ENCODE measurements around the gene RTN4R. TPM values are rescaled to one million over a fixed set of nuclear protein-coding genes. Genes with fewer than 3 reads are reported as not detected.

RTN4R gene
- total RNA-seq, 1 donor: under 0.01 TPM

DNA sequence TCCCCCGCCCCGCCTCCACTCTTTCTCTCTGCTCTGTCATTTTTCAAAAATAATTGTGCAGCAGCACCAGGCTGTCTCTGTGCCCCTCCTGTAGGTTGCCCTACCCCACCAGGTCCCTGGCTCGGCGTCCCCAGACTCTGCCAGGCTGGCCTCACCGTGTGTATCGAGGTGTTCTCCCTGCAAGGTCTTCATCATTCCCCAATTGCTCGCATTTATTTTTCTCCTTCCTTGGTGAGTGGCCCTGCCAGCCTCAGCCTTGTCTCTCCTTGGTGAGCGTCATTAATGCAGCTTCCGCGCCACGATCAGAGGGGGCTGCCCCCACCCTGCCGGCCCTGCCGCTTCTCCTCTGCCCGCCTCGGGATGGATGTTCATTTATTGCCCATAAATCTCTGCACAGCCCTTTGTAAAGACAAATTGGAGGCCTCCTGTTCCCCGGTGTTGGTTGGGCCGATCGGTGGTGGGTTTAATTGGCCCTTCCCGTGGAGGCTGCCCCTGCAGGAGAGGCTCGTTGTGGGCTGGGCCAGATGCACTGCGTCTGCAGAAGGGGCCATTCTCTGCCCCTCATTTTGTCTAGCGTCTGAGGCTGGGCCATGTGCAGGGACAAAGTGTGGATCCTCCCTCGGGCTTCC, 33.2 kb downstream of the RTN4R start:
- Histone ChIP-seq H3K4me1 (ENCODE audit: insufficient read depth, low read length) (no peaks in the 10 kb centered on the region), H3K4me3 (ENCODE audit: insufficient read depth, low read length) (no peak overlapping the region), H3K4me2 (ENCODE audit: insufficient read depth, low read length) (no peak overlapping the region), H3K27ac (ENCODE audit: low read depth, low read length) (no peak overlapping the region), H3K36me3 (ENCODE audit: insufficient read depth, low read length) (no peaks in the 10 kb centered on the region), H3K27me3 (ENCODE audit: insufficient read depth, low read length) (peaks cover 16% of the 10 kb centered on the region), H3K9me3 (ENCODE audit: low read depth, low read length) (no peaks in the 10 kb centered on the region), H2AFZ (ENCODE audit: low read length) (no peak overlapping the region), H4K20me1 (ENCODE audit: insufficient read depth, low read length) (no peaks in the 10 kb centered on the region), H3K79me2 (ENCODE audit: insufficient read depth, low read length) (no peaks in the 10 kb centered on the region)
- no peak for DNase-seq (ENCODE audit: insufficient read length, low spot score, missing footprints)
- TF ChIP-seq, protein P1, sequence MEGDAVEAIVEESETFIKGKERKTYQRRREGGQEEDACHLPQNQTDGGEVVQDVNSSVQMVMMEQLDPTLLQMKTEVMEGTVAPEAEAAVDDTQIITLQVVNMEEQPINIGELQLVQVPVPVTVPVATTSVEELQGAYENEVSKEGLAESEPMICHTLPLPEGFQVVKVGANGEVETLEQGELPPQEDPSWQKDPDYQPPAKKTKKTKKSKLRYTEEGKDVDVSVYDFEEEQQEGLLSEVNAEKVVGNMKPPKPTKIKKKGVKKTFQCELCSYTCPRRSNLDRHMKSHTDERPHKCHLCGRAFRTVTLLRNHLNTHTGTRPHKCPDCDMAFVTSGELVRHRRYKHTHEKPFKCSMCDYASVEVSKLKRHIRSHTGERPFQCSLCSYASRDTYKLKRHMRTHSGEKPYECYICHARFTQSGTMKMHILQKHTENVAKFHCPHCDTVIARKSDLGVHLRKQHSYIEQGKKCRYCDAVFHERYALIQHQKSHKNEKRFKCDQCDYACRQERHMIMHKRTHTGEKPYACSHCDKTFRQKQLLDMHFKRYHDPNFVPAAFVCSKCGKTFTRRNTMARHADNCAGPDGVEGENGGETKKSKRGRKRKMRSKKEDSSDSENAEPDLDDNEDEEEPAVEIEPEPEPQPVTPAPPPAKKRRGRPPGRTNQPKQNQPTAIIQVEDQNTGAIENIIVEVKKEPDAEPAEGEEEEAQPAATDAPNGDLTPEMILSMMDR (IDR thresholded peaks at IDR 0.05; ENCODE audit: extremely low read depth, low read depth, low read length): no peak

DNA sequence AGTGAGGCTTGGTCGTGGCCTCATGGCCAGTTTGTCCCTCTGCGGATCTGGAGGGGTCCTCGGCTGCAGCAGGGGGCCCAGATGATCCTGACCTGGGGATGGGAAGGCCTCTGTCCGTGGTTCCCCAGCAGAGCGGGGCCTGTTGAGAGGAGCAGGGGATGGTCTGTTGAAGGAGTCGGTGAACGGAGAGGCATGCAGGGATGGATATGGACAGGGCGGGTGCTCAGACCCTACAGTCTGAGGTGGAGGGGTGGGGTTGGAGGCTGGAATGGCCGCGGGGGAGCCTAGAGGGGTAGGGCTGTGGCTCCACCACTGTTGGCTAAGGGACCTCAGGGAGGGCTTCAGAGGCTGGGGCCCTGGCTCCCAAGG, 33.8 kb downstream of the RTN4R start:
- no peak overlapping the region for H3K4me2 ChIP-seq (ENCODE audit: insufficient read depth, low read length)
- no peaks in the 10 kb centered on the region for H3K79me2 ChIP-seq (ENCODE audit: insufficient read depth, low read length)
- H3K9me3 ChIP-seq (ENCODE audit: low read depth, low read length): no peaks in the 10 kb centered on the region
- no peak overlapping the region for H3K27ac ChIP-seq (ENCODE audit: low read depth, low read length)
- H3K4me1 ChIP-seq (ENCODE audit: insufficient read depth, low read length): no peaks in the 10 kb centered on the region
- peaks cover 22% of the 10 kb centered on the region for H3K27me3 ChIP-seq (ENCODE audit: insufficient read depth, low read length)
- H2AFZ ChIP-seq (ENCODE audit: low read length): no peak overlapping the region
- TF ChIP-seq, protein P1 (IDR thresholded peaks at IDR 0.05; ENCODE audit: extremely low read depth, low read depth, low read length): no peak
- H3K36me3 ChIP-seq (ENCODE audit: insufficient read depth, low read length): no peaks in the 10 kb centered on the region
- H4K20me1 ChIP-seq (ENCODE audit: insufficient read depth, low read length): no peaks in the 10 kb centered on the region
- no peak for DNase-seq (ENCODE audit: insufficient read length, low spot score, missing footprints)
- no peak overlapping the region for H3K4me3 ChIP-seq (ENCODE audit: insufficient read depth, low read length)

DNA sequence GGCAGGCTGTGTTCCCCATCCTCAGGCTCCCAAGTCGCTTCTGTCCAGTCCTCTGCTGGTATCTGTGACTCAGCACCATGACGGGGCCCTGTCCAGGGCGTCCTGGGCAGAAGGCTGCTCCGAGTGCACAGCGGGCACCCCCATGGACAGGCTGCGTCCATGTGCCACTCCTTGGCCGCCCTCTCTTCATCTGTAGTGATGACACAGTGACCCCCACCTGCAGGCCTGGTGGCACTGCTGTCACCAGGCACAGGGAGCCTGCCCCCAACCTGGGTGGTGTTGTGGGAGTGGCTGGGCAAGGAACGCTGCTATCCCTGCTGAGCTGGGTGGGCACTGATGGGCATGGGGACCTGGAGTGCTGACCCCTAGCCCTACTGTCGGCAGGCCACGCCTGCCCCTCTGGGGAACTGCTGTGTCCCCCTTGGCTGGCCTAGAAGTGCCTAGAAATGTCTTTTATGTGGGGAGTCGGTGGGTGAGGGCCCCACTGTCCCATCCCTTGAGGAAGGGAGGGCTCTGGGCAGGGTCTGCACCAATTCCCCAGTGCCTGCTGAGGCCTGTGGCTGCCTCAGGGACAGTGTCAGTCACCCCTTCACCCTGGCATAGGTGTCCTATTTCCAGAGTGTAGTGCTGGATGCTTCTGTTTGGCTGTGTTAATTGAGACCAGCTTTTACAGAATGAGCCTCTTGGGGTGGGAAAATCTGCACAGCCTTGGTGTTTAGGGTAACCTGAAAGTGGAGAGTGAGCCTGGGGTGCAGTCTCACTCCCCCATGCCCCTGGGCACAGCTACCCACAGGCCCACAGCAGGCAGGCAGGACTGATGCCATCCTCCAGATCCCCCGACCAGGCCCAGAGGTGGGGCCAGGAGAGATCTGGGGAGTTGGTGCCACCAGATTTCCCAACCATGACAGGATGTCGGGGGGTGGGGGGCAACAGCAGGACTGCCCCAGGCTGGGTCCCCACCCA, 34.5 kb downstream of the RTN4R start:
- Histone ChIP-seq H3K4me1 (ENCODE audit: insufficient read depth, low read length) (no peaks in the 10 kb centered on the region), H4K20me1 (ENCODE audit: insufficient read depth, low read length) (no peaks in the 10 kb centered on the region), H3K9me3 (ENCODE audit: low read depth, low read length) (no peaks in the 10 kb centered on the region), H3K79me2 (ENCODE audit: insufficient read depth, low read length) (no peaks in the 10 kb centered on the region), H3K36me3 (ENCODE audit: insufficient read depth, low read length) (no peaks in the 10 kb centered on the region), H3K4me3 (ENCODE audit: insufficient read depth, low read length) (no peak overlapping the region), H3K27me3 (ENCODE audit: insufficient read depth, low read length) (peaks cover 27% of the 10 kb centered on the region), H3K4me2 (ENCODE audit: insufficient read depth, low read length) (no peak overlapping the region), H2AFZ (ENCODE audit: low read length) (no peak overlapping the region), H3K27ac (ENCODE audit: low read depth, low read length) (no peak overlapping the region)
- TF ChIP-seq, protein P1 (IDR thresholded peaks at IDR 0.05; ENCODE audit: extremely low read depth, low read depth, low read length): no peak
- no peak for DNase-seq (ENCODE audit: insufficient read length, low spot score, missing footprints)

DNA sequence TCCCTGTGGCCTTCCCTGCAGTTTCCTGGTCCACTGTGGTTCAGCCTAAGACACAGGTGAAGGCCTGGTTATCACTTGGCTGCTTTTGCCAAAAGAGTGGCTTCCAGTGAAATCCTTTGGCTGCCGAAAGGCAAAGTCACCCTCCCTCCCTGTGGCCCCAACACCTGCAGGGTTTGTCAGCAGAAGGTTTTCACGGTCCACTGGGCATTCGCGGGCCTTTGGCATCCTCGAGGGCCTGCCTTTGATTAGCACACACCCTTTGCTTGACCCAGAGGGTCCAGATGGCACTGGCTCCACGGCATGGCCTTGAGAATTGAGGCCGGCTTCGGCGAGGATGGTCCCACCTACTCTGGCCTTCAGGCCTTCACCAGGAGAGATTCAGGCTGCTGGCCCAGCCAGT, 35.3 kb downstream of the RTN4R start:
- Histone ChIP-seq H3K79me2 (ENCODE audit: insufficient read depth, low read length) (no peaks in the 10 kb centered on the region), H3K9me3 (ENCODE audit: low read depth, low read length) (no peaks in the 10 kb centered on the region), H3K27me3 (ENCODE audit: insufficient read depth, low read length) (peaks cover 27% of the 10 kb centered on the region), H3K4me3 (ENCODE audit: insufficient read depth, low read length) (no peak overlapping the region), H3K4me2 (ENCODE audit: insufficient read depth, low read length) (no peak overlapping the region), H3K36me3 (ENCODE audit: insufficient read depth, low read length) (no peaks in the 10 kb centered on the region), H4K20me1 (ENCODE audit: insufficient read depth, low read length) (no peaks in the 10 kb centered on the region), H2AFZ (ENCODE audit: low read length) (no peak overlapping the region), H3K27ac (ENCODE audit: low read depth, low read length) (no peak overlapping the region), H3K4me1 (ENCODE audit: insufficient read depth, low read length) (no peaks in the 10 kb centered on the region)
- DNase-seq (ENCODE audit: insufficient read length, low spot score, missing footprints): no peak
- TF ChIP-seq, protein P1 (IDR thresholded peaks at IDR 0.05; ENCODE audit: extremely low read depth, low read depth, low read length): no peak

All from osteoblast (primary cell).